GM19240 (cell line): Measurements from ENCODE around the gene THRB.

Experiments
- DNase-seq: peaks from one replicate; pipeline ENCODE4 v3.0.0; 2011; ENCODE audit warnings: low spot score; ENCODE audit not compliant: insufficient read length

THRB gene

GRCh38 chr3:24379936-24380335 lies 114.7 kb downstream of the THRB start:
- no peak for DNase-seq

GRCh38 chr3:24378313-24378712 lies 116.3 kb downstream of the THRB start:
- DNase-seq: no peak

GRCh38 chr3:24377218-24377993 lies 117.2 kb downstream of the THRB start:
- DNase-seq: no peak

- DNase-seq: no peak
Observed at GRCh38 chr3:24375947-24376384, 118.7 kb downstream of the THRB start.

DNA sequence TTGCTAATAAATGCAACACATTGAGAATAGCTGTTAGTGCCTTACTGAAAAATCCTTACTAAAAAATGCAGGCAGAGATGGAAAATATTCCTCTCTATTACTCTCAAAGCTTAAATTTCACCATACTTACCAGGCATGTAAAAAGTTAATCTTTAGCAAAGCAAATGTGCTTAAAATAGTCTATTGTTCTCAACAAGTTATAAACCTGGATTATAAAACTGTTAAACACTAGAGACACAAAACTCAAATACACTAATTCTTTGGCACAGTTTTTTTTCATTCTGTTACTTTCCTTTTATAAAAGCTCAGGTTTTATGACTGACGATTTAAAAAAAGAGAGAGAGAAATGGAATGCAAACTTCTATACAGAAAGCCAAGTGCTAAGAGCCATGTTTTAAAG lies 119.8 kb downstream of the THRB start:
- no peak for DNase-seq

- no peak for DNase-seq
Observed at GRCh38 chr3:24373198-24373959, 121.3 kb downstream of the THRB start.

- no peak for DNase-seq
Observed at GRCh38 chr3:24372559-24373197, 122.0 kb downstream of the THRB start.

- DNase-seq: no peak
Observed at GRCh38 chr3:24370352-24371090, 124.1 kb downstream of the THRB start.

GRCh38 chr3:24368605-24369004 lies 126.0 kb downstream of the THRB start:
- no peak for DNase-seq

DNA sequence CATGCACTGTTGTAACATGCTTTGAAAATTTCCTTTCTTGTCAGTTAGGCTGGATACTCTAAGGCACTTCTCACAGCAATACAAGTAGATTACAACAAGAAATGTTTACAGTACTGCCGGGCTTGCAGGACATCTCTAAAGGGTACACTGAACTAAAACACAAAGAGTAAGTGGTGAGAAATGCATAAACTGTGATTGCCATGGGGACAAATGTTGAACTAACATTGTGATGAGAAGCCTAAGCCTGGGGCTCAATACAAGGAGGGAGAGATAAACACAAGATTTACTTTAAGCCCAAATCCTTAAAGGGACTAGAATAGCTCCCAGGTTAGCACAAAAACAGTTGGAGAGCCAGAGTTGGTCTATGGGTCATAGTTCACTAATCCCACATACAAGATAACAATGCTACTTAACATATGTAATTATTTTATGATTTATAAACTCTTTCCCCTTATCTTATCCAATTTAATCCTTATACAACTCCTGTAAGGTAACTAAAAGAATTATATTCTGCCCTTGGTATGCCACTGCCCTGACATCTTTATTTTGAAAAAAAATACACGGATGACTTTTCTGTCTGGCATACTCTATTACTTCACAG lies 126.9 kb downstream of the THRB start:
- DNase-seq: no peak

DNA sequence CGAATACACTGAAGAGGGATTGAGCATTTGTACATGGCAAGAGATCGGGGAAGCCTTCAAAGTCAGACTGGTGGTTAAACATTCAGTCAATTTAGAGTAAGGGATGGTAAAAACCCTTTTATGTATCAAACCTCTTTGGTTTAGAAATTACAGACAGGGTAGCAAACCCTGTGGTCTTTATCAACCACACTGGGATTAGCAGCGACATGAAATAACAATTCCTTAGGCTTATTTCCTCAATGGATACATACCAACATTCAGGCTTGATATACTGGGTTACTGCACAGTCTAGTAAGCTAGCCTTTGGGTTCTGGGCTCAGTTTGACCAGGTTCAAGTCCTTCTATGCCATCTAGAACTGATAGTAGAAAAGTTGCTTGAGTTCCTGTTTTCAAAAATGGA lies 127.4 kb downstream of the THRB start:
- DNase-seq: no peak

- DNase-seq: no peak
Observed at GRCh38 chr3:24365168-24365567, 129.5 kb downstream of the THRB start.

- no peak for DNase-seq
Observed at GRCh38 chr3:24364359-24364758, 130.3 kb downstream of the THRB start.

- no peak for DNase-seq
Observed at GRCh38 chr3:24363242-24363641, 131.4 kb downstream of the THRB start.

GRCh38 chr3:24361623-24362022 lies 133.0 kb downstream of the THRB start:
- no peak for DNase-seq

DNA sequence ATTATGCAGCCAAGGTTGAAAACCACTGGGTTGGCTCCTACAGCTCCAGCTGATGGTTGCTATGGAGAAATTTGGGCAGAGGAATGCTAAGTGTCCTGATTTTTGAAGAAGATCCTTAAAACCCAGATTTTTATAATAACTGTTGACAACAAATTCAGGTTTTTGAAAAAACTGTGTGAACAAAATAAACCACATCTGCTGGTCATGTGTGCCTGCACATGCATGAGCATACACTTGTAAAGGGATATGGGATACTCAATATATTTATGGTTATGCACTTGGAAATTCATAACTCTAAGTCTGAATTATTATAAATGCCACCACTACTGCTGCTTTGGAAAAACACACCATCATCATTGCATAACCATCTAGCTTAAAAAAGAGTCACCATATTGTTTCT lies 133.7 kb downstream of the THRB start:
- no peak for DNase-seq

- DNase-seq: no peak
Observed at GRCh38 chr3:24359645-24360462, 134.8 kb downstream of the THRB start.

GRCh38 chr3:24359102-24359501 lies 135.5 kb downstream of the THRB start:
- no peak for DNase-seq

DNA sequence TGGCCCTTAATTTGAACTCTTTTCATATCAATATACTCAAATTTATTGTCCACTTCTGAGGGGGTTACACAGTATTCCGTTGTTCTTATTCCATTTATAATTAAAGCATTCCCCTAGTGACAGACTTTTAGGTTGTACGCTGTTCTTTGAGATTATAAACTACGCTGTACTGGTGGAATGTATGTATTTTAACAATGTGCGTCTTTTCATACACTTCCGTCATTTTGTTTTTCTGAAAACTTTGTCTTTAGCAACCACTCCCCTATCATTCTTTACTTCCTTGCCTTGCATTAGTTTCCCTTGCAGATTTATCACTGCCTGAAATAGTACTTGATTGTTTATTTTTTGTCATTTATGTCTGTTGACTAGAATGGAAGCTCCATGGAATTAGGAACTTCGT lies 137.0 kb downstream of the THRB start:
- DNase-seq: no peak

- no peak for DNase-seq
Observed at GRCh38 chr3:24355806-24356205, 138.8 kb downstream of the THRB start.
